Measurements from ENCODE around the gene SPTSSB.

Gene SPTSSB

DNA sequence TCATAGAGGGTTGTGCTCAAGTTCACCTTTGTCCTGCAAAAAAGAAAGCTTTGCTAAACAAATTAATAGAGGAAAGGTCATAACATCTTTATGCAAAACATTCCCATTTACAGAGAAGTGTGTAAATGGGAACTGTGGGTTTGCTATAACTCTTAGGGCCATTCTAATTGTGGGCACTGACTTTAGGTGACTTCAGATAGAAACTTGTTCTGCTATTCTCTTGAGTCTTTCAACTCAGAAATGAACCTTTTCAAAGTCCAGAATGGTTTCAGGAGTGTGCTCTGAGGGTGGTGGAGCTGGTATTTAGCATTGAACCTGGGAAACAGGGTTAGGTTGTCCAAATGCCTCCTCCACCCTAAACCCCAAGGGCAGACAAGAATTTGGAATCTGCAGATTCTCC lies 34.0 kb downstream of the SPTSSB start:
- no peak for DNase-seq

DNA sequence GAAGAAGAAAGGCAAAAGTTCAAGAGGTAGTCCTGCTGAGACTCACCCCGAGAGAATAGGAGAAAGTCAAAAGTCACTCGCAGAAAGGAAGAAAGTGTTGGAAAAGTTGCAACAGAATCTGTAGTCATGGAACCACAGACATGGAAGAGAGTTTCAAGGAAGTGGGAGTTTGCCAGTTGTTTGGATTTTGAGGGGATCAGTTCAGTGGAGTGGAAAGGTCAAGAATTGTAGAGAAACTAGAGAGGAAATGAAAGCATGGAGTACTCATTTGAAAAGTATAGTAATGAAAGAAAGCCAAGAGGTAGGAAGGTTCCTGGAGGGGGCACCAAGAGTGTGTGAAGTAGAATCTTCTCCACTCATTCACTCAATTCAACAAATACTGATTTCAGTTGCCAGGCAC lies 34.7 kb downstream of the SPTSSB start:
- DNase-seq = no peak

- no peak for DNase-seq
These were observed 37.6 kb downstream of the SPTSSB start for GRCh38 chr3:161333696-161334095.

DNA sequence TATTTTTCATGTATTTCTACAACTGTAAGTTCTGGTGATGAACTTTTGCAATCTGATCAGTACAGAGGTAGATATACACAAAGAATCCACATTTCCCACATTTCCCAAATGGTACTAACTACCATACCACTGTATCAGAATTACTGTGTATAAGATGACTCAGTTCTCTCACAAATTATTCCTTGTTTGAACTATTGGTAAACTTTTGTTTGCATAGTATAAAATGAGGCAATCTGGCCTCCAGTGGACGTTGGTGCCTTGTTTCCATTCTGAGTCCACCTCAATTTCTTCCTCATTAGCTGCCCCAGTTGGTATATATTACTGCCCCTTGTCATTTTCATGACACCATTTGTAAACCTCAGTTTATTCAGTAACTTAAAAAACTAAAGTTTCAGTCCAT lies 38.5 kb downstream of the SPTSSB start:
- DNase-seq = peak; percentile 13

DNA sequence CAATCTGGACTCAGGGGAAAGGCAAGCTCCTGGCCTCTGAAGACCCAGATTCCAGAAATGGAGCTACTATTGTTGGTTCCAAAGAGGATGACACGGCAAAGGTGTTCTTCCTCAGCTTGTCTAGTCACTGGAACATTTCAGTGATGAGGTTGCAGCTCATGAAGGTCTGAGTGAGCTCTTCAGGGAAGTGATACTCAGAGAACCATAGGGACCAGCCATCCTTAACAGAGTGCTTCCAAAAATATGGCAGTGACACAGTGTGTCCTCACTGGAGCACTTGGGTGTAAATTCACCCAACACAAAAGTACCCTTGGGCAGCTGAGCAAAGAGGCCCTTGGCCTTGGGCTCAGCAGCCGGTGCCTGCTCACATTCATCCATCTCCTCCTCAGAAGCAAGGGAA lies 46.3 kb downstream of the SPTSSB start:
- DNase-seq = no peak

- DNase-seq = peak; percentile 20
These were observed 47.2 kb downstream of the SPTSSB start for GRCh38 chr3:161323926-161324621.

DNA sequence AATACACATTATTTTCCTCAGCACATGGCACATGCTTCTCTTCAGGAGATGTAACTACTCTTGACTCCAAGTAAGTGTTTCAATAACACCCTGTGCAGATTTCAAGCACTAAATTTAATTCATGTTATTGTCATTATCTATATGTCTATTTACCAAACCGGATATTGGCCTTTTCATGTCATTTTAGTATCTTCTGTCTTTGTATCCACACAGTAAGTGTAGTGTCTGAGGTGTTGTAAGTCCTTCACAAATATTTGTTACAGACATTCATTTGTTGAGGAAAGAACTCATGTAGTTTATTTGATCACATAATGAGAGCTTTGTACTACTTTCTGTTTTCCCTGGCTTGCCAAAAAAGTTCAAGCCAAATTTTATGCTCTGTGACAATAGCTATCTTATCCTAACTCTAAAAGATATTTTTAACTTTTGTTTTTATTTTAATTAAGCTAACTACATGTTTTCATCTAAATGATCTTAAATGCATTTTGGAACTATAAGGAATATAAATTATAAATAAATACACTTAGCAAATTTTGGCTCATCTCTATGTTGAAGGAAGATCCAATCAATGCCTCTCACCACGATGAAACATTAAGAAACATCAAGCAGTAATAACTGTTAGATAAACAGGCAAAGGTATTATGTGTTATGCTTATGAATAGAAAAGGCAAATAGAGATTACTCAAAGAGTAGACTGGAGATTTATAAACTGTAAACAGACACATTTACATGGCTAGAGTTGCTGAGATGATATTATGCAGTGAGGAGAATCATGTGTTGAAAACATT lies 48.3 kb downstream of the SPTSSB start:
- DNase-seq = peak; percentile 30

GRCh38 chr3:161320837-161321236 lies 50.5 kb downstream of the SPTSSB start:
- DNase-seq = no peak

- no peak for DNase-seq
These were observed 51.5 kb downstream of the SPTSSB start for GRCh38 chr3:161319867-161320266.

DNA sequence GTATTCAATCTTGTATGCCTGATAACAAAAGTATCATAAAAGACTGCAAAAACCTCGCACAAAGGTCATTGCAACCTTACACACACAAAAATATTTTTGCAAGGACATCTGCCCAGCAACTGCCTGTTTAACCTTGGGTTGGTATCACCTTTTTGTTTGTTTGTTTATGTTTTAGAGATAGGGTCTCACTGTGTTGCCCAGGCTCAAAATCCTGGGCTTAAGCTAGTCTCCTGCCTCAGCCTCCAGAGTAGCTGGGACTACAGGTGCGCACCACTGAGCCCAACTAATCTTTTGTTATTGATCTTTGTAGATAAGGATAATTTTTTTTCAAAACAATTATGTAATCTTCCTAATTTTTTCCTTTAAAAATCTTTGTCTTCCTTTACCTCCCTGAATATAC lies 54.2 kb downstream of the SPTSSB start:
- DNase-seq = no peak

DNA sequence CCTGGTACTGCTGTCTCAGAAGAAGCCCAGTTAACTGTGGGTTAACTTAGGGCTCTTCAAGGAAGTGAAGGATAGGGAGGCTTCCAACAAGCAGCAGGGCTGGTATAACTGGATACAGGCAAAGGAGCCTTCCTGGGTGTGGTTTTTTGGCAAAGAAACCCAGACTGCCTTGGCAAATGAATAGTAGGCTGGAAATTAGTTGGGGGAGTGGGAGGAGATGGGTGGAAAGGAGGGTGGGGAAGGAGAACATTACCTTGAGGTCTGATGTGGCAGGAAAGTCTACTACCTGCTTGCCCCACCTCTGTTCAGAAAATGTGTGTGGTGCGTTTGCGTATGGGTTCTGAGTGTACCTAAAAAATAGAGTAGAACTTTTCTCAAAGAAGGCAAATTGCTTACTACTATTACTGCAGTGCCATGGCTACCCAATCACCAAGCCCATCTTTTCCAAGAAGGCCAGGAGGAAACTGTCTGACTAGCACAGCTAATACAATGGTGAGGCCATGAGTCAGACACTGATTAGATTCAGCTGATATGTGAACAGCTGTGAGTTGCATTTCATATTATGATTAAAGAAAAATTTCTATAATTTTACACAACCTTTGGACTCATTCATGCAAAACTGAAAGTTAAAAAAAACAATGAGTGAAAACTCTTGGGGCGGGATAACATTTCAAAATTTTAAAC lies 55.2 kb downstream of the SPTSSB start:
- peak; percentile 2 for DNase-seq

DNA sequence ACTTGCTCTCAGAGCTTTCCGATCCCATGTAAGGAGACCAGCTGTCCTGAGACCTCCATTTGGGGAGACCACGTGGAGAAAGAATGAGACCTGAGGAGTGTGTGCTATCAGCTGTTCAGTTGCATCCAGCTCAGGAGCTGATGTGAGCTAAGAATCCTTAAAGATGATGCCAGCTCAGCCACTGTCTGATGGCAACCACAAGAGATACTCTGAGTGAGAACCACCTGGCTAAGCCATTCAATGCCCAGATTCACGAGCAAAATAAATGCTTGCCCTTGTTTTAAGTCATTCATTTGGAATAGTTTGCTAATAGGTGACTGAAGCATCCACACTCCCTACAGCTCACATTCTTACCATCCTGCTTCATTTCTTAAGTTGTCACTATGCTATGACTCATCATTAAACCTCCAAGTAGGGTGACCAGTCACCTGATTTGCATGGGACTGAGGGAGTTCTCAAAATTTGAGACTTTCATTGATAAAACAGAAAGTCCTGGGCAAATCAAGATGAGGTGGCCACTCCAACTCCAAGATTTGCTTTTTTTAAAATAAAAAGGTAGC lies 56.4 kb downstream of the SPTSSB start:
- DNase-seq = no peak

GRCh38 chr3:161310649-161311423 lies 60.5 kb downstream of the SPTSSB start:
- no peak for DNase-seq

DNA sequence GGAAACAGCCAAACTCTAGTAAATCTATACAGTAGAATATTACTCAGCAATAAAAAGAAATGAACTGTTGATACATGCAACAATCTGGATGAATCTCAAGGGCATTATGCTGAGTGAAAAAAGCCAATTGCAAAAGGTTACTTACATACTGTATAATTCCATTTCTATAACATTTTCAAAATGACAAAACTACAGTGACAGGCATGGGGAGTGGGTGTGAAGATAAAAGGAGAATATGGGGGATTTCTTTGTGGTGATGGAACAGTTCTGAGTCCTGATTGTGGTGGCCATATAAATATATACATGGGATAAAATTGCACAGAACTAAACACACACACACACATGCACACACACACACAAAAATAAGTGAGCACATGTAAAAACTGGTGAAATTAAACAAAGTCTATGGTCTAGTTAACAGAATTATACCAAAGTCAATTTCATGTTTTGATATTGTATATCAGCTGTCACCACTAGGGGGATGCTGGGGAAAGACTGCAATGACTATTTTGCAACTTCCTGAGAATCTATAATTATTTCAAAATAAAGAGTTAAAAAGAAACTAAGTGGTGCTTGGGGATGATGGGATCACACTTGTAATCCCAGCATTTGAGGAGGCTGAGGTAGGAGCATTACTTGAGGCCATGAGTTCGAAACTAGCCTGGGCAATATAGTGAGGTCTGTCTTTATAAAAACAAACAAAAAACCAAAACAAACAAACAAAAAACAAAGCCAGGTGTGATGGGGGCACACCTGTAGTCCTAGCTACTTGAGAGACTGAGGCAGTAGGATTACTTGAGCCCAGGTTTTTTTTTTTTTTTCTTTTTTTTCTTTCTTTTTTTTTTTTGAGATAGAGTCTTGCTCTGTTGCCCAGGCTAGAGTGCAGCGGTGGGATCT lies 66.0 kb downstream of the SPTSSB start:
- peak; percentile 20 for DNase-seq

DNA sequence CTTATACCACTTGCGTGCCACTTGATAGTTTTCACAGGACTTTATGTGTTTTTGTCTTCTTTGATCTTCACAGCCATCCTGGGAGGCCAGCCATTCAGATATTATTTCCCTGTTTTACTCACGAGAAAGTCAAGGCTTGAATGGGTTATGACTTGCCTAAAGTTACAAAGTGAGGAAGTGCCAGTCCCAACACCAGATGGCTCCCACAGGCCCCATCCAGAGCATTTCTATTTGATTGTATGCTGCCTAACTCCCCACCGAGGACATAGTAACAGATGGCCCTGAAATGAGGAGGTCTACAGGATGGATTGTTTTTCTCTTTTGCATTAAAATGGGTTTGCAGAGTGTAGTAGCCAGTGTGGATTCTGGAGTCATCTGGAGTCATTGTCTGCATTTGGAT lies 74.5 kb downstream of the SPTSSB start:
- DNase-seq = peak; percentile 8

- DNase-seq = peak; percentile 43
These were observed 76.0 kb downstream of the SPTSSB start for GRCh38 chr3:161295325-161295724.

Measured in NCI-H69 (cell line).